ENCODE measurements around the gene ZNF319.

- TF ChIP-seq CTCF (conservative IDR thresholded peaks at IDR 0.05; ENCODE audit: low read length) = no peak
- no peak for TF ChIP-seq EZH2phosphoT487 (IDR thresholded peaks at IDR 0.05; ENCODE audit: borderline replicate concordance, low read depth, low read length)
Observed at GRCh38 chr16:58025351-58026138, 25.1 kb upstream of the ZNF319 start, which contains the start of gene MMP15.

Measured in OCI-LY7 (cell line).